K562 (cell line): ENCODE measurements around the gene ACYP2. TPM values are rescaled to one million over a fixed set of nuclear protein-coding genes. Genes with fewer than 3 reads are reported as not detected.

Experiments used
- EP300 ChIP-seq: IDR thresholded peaks from 2 replicates; pipeline ENCODE4 v1.6.1; 2012; ENCODE audit warnings: low read length, improper control_type of control experiment
- ESRRB ChIP-seq: fragments of 250-450 bp; sonication (Bioruptor Pico); IDR thresholded peaks from 2 replicates; pipeline ENCODE4 v1.5.0; 2020; ENCODE audit warnings: mild to moderate bottlenecking, moderate library complexity, borderline replicate concordance
- GABPA ChIP-seq: fragments of 200-800 bp; sonication (Bioruptor generic); conservative IDR thresholded peaks from 2 replicates; pipeline ENCODE4 v1.6.1; 2016; ENCODE audit warnings: low read depth, missing genetic modification characterization, missing compliant biosample characterization
- GABPB2 ChIP-seq: fragments of 250-450 bp; sonication (Bioruptor Pico); conservative IDR thresholded peaks from 2 replicates; pipeline ENCODE4 v1.5.1; 2021; ENCODE audit warnings: mild to moderate bottlenecking
- JUND ChIP-seq, 2 experiments: IDR thresholded peaks; 2 replicates in 1 of 2; 3 replicates in 1 of 2; pipeline ENCODE4 v1.6.1; 2011; ENCODE audit warnings: borderline replicate concordance in 2 of 2, low read depth in 2 of 2, low read length in 2 of 2, improper control_type of control experiment in 1 of 2, missing biosample characterization in 1 of 2, missing genetic modification characterization in 1 of 2, missing genetic modification reagents in 1 of 2
- KDM5B ChIP-seq: fragments of 200-600 bp; sonication (generic); IDR thresholded peaks from 2 replicates; pipeline ENCODE4 v1.6.1; 2012; ENCODE audit warnings: low read depth, mild to moderate bottlenecking, moderate library complexity, low read length, control low read depth, inconsistent platforms; ENCODE audit not compliant: insufficient replicate concordance
- MCM2 ChIP-seq: fragments of 450-650 bp; IDR thresholded peaks from 2 replicates; pipeline ENCODE4 v1.6.1; 2017; ENCODE audit warnings: low read depth, mild to moderate bottlenecking
- MTA1 ChIP-seq: fragments of 450-650 bp; IDR thresholded peaks from 2 replicates; pipeline ENCODE4 v1.6.1; 2017; ENCODE audit warnings: borderline replicate concordance
- NFIC ChIP-seq: fragments of 450-650 bp; IDR thresholded peaks from 2 replicates; pipeline ENCODE4 v1.6.1; 2017; ENCODE audit warnings: mild to moderate bottlenecking, inconsistent platforms
- PRDM10 ChIP-seq: fragments of 450-650 bp; IDR thresholded peaks from 2 replicates; pipeline ENCODE4 v1.6.1; 2018; ENCODE audit not compliant: partially characterized antibody
- SMAD4 ChIP-seq: fragments of 250-450 bp; sonication (Bioruptor Pico); conservative IDR thresholded peaks from 2 replicates; pipeline ENCODE4 v1.8.0; 2021; ENCODE audit warnings: inconsistent platforms, mild to moderate bottlenecking, moderate library complexity
- SMC3 ChIP-seq: conservative IDR thresholded peaks from 2 replicates; pipeline ENCODE4 v1.6.1; 2011; ENCODE audit warnings: low read depth, low read length, improper control_type of control experiment; ENCODE audit not compliant: insufficient read depth
- TSC22D4 ChIP-seq: fragments of 450-650 bp; IDR thresholded peaks from 2 replicates; pipeline ENCODE4 v1.6.1; 2016; ENCODE audit warnings: missing genetic modification characterization, missing biosample characterization, control low read depth
- ZBTB2 ChIP-seq: fragments of 450-650 bp; IDR thresholded peaks from 2 replicates; pipeline ENCODE4 v1.6.1; 2016; ENCODE audit warnings: antibody characterized with exemption
- ZNF311 ChIP-seq: fragments of 250-450 bp; sonication (Bioruptor Pico); IDR thresholded peaks from 2 replicates; pipeline ENCODE4 v1.4.0; 2020; ENCODE audit warnings: mild to moderate bottlenecking, moderate library complexity
- ZNF444 ChIP-seq: fragments of 250-450 bp; sonication (Bioruptor Pico); IDR thresholded peaks from 2 replicates; pipeline ENCODE4 v1.4.0; 2020; ENCODE audit warnings: mild to moderate bottlenecking, moderate library complexity
- ZNF592 ChIP-seq: fragments of 450-650 bp; IDR thresholded peaks from 2 replicates; pipeline ENCODE4 v1.6.1; 2017; ENCODE audit warnings: antibody characterized with exemption, mild to moderate bottlenecking
- polyA plus RNA-seq, 8 experiments: library from polyadenylated mRNA; depleted of rRNA in 4 of 8; stranded (reverse) in 5 of 8; unstranded in 3 of 8; fragments of >200 nt; fragmentation: Nextera tagmentation in 2 of 8; fragmentation: Illumina TruSeq in 1 of 8; extraction: Ambion mirVana in 2 of 8; extraction: Trizol in 1 of 8; gene quantifications; 2 replicates each; pipeline versions ENCODE4 v1.2.1 to v1.2.3, GENCODE V29; 2011 to 2014; ENCODE audit warnings: inconsistent platforms in 1 of 8, missing spikeins in 1 of 8
- total RNA-seq, 7 experiments: library from RNA; depleted of rRNA in 6 of 7; stranded (reverse); fragments of >200 nt in 6 of 7; fragmentation: Illumina TruSeq in 2 of 7; extraction: Trizol in 2 of 7; gene quantifications; 2 replicates each; pipeline versions ENCODE4 v1.2.1 to v1.2.3, GENCODE V29; 2011 to 2021; ENCODE audit warnings: low replicate concordance in 1 of 7

The ACYP2 gene
- total and polyA plus RNA-seq, 9 of the 15 experiments (the other 6 are each of a cell fraction or from before 2014, with no cell fraction given) = 1.0 to 4.1 (median 2.0) TPM

- TF ChIP-seq ZNF592 (0 out of 2 replicates have a peak, but pooled peaks have one; percentile 26), SMC3 (0 out of 2 replicates have a peak, but pooled peaks have one; percentile 5), ZNF444 (no peak), NFIC (0 out of 2 replicates have a peak, but pooled peaks have one; percentile 40), MTA1 (peak; percentile 85; the same call in 1 of the 2 replicates), ESRRB (CRISPR knock-in tag) (no peak; the same call in 1 of the 2 replicates), GABPA (tag) (peak; percentile 94), TSC22D4 (no peak), ZBTB2 (peak; percentile 98), SMAD4 (peak; percentile 83), EP300 (peak; percentile 44; the same call in 1 of the 2 replicates), JUND (IDR thresholded peaks at IDR 0.05; ENCODE audit: borderline replicate concordance, low read depth, low read length) (peak; percentile 37), JUND (tag; IDR thresholded peaks at IDR 0.05; ENCODE audit: borderline replicate concordance, low read depth, low read length) (no peak; the same call in 2 of the 3 replicates), ZNF311 (no peak; the same call in 1 of the 2 replicates), KDM5B (peak; percentile 96), GABPB2 (CRISPR knock-in tag) (no peak; the same call in 1 of the 2 replicates), MCM2 (no peak), PRDM10 (peak; percentile 88)
Observed at GRCh38 chr2:54115284-54116137, at the start of gene ACYP2 (continued).
